LNCAP (cell line): Measurements from ENCODE around the gene STK33.

Experiments used
- TF ChIP-seq, protein P1 (sequence below): fragments of 450-650 bp; IDR thresholded peaks from 2 replicates; pipeline ENCODE4 v1.5.1; 2017; ENCODE audit warnings: mild to moderate bottlenecking

STK33 gene

DNA sequence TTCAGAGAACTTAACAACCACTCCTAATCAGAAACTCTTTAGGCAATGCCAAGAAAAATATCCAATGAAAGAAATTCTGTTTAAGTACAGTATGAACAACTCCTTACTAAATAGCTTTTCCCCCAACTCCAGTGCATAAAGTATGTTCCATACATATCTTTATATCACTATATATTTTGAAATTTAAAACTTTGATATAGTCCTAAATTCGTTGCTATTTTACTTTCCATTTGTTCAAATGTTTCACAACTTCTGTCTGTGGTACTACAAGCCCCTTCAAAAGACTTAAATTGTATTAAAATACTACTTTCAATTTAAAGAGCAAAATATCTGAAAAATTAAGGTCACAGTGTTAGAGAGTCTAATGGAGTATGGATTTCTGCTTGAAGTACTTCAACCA lies 52.6 kb downstream of the STK33 start:
- TF ChIP-seq, protein P1, sequence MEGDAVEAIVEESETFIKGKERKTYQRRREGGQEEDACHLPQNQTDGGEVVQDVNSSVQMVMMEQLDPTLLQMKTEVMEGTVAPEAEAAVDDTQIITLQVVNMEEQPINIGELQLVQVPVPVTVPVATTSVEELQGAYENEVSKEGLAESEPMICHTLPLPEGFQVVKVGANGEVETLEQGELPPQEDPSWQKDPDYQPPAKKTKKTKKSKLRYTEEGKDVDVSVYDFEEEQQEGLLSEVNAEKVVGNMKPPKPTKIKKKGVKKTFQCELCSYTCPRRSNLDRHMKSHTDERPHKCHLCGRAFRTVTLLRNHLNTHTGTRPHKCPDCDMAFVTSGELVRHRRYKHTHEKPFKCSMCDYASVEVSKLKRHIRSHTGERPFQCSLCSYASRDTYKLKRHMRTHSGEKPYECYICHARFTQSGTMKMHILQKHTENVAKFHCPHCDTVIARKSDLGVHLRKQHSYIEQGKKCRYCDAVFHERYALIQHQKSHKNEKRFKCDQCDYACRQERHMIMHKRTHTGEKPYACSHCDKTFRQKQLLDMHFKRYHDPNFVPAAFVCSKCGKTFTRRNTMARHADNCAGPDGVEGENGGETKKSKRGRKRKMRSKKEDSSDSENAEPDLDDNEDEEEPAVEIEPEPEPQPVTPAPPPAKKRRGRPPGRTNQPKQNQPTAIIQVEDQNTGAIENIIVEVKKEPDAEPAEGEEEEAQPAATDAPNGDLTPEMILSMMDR, result no peak

DNA sequence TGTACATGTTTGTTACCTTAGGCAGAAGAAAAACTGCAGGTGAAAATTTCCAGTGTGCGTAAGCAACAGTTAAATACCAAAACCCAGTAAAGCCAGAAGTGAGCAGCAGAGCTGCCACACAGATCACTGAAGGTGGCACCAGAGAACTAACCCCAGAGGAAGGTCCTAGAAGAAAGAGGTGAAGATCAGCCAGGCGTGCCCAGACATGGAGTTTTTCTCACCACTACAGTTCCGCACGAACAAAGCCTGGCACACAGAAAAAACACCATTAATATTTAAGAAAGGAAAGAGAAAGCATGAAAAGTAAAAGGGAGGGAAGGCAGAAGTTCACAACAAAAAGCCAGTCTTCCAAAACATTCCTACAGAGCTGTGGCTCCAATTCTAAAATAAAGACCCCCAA lies 60.7 kb downstream of the STK33 start:
- TF ChIP-seq, protein P1, result no peak

DNA sequence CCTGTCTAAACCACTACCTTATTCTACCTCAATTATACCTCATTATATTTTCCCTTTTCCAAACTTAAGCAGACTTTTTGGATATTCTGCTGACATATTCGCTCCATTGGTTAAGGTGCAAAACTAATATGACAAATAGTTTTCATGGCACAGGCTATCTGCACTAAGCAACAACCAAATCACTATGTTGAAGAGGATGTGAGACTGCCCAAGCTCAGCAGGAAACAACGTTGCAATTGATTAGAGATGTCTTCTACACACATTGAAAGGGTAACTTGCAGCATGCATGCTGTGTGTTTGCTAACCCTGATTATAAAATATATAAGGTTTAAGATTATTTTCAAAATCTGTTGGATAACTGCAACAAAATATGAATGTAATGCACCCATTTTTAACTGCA lies 61.6 kb downstream of the STK33 start:
- TF ChIP-seq, protein P1, result no peak

DNA sequence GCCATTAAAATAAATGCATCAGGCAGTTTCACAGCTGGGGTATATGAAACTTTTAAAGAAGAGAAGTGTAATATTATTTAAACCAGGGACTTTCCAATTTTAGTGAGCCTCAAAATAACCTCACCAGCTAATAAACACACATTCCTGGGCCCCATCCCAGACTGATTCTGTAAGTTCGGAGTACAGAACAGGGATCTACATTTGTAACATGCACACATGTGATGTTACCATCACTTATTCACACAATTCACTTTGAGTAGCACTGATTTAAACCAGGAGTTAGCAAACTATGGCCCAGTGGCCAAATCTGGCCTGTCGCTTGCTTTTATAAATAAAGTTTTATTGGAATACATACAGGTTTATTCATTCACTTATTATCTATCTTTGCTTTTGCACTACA lies 62.0 kb downstream of the STK33 start:
- TF ChIP-seq, protein P1, result no peak

DNA sequence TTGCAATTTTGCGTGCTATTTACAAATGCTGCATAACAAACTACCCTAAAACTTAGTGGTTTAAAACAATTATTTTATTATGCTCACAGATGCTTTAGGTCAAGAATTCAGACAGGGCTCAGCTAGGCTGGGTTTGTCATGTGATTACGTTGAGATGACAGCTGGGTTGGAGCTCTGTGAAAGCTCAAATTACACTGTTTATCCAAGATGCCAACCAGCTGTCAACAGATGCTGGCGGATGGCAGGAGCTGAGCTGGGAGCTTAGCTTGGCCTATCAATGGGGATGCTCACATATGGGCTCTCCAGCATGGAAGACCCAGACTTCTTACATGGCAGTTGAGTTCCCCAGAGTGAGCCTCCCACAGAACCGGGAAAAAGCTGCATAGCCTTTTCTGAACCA lies 62.7 kb downstream of the STK33 start:
- TF ChIP-seq, protein P1, result no peak

DNA sequence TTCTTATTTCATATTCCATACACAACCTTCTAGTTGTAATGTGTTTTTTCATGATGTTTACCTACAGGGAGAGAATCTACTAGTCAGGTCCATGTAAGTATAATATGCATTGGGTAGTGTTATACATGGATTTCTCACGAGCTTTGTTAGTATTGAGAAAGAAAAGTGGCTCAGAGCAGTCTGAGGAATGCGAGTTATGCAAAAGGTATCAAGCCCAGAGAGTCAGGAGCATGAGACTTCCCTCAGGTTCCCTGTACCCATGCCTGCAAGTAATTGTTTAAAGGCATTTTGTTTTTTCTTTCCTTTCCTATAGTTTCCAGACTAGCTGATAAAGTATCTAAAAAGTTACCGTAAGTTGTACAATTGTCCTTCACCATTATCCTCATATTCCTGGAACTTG lies 66.1 kb downstream of the STK33 start:
- TF ChIP-seq, protein P1, result no peak

DNA sequence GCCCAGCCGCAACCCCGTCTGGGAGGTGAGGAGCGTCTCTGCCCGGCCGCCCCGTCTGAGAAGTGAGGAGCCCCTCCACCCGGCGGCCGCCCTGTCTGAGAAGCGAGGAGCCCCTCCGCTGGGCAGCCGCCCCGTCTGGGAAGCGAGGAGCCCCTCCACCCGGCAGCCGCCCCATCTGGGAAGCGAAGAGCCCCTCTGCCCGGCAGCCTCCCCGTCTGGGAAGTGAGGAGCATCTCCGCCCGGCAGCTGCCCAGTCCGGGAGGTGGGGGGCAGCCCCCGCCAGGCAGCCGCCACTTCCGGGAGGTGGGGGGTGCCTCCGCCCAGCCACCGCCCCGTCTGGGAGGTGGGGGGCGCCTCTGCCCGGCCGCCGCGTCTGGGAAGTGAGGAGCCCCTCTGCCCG lies 70.6 kb downstream of the STK33 start:
- TF ChIP-seq, protein P1, result no peak

DNA sequence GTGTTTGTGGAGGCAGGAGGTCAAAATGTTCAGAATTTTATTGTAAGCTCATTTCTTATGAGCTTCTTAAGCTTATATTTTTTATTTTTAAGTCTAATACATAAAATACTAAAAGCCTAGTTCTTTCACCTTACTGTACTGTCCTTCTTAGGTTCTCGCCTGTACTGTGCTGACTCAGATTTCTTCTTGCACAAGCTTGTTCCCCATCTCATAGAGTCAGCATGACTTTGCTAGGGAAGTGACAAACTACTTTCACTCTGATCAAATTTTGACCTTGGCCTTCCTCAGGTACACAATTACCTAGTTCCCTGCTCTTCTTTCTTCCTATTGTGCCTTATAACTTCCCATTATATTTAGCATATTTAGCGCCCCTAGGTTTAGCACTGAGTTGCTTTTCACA lies 81.5 kb downstream of the STK33 start:
- TF ChIP-seq, protein P1, result no peak
